AG04450 (cell line): Measurements from ENCODE around the gene POLE. TPM values are rescaled to one million over a fixed set of nuclear protein-coding genes. Genes with fewer than 3 reads are reported as not detected.

ENCODE experiments used
- CTCF ChIA-PET: fragments of 300-600, 350-600 bp; formaldehyde crosslinking; extraction: SDS; loops from one replicate; lab custom pipeline; 2022; ENCODE audit warnings: antibody characterized with exemption, inconsistent platforms; lab: Charles Lee
- POLR2A ChIA-PET: fragments of 350-600 bp; formaldehyde crosslinking; extraction: SDS; loops from one replicate; lab custom pipeline; 2021; ENCODE audit warnings: antibody characterized with exemption, inconsistent platforms; lab: Yijun Ruan, JAX
- DNase-seq: peaks from one replicate; pipeline ENCODE4 v3.0.0-alpha.2; 2011; ENCODE audit warnings: low read depth, low spot score
- H3K27ac ChIP-seq: one replicate; pipeline ENCODE4 v1.5.1; 2012; ENCODE audit warnings: low read depth, low read length, control low read depth
- H3K27me3 ChIP-seq: one replicate; pipeline ENCODE4 v1.6.0; 2012; ENCODE audit warnings: low read length; ENCODE audit not compliant: control insufficient read depth, insufficient read depth
- H3K4me3 ChIP-seq: 2 replicates; pipeline ENCODE4 v1.5.1; 2011; ENCODE audit warnings: mild to moderate bottlenecking, low read depth, low read length, control low read depth
- H3K9me3 ChIP-seq: 2 replicates; pipeline ENCODE4 v1.5.1; 2012; ENCODE audit warnings: low read length; ENCODE audit not compliant: control insufficient read depth, insufficient read depth
- CTCF ChIP-seq: IDR thresholded peaks from 2 replicates; pipeline ENCODE4 v1.5.1; 2011; ENCODE audit warnings: low read depth, low read length, control low read depth, inconsistent platforms
- polyA plus RNA-seq: library from polyadenylated mRNA; depleted of rRNA; stranded (reverse); fragments of >200 nt; gene quantifications from 2 replicates; pipeline ENCODE4 v1.2.3, GENCODE V29; 2011

The POLE gene
- polyA plus RNA-seq, 1 experiment: 4.1 TPM

GRCh38 chr12:132707241-132707640, 20.1 kb upstream of the POLE start:
- DNase-seq: no peak
- ChIA-PET CTCF (no interaction called here), POLR2A (no interaction called here)
- no peak overlapping the region for H3K4me3 ChIP-seq
- no peak for TF ChIP-seq CTCF
- H3K27me3 ChIP-seq: no peaks in the 10 kb centered on the region
- no peaks in the 10 kb centered on the region; the same call in 1 of the 2 replicates for H3K9me3 ChIP-seq
- H3K27ac ChIP-seq: no peak overlapping the region

- no peak for DNase-seq
- TF ChIP-seq CTCF: no peak
- Histone ChIP-seq H3K9me3 (no peaks in the 10 kb centered on the region; the same call in 1 of the 2 replicates), H3K27ac (no peak overlapping the region), H3K4me3 (no peak overlapping the region), H3K27me3 (no peaks in the 10 kb centered on the region)
- ChIA-PET CTCF (no interaction called here), POLR2A (no interaction called here)
These were observed 16.5 kb upstream of the POLE start for GRCh38 chr12:132703641-132704040.

GRCh38 chr12:132702640-132703039, 15.5 kb upstream of the POLE start:
- no peak for DNase-seq
- no peaks in the 10 kb centered on the region for H3K27me3 ChIP-seq
- ChIA-PET POLR2A (no interaction called here), CTCF (no interaction called here)
- H3K27ac ChIP-seq: no peak overlapping the region
- no peaks in the 10 kb centered on the region; the same call in 1 of the 2 replicates for H3K9me3 ChIP-seq
- no peak for TF ChIP-seq CTCF
- no peak overlapping the region for H3K4me3 ChIP-seq

- no peak for DNase-seq
- TF ChIP-seq CTCF: no peak
- Histone ChIP-seq H3K9me3 (no peaks in the 10 kb centered on the region; the same call in 1 of the 2 replicates), H3K4me3 (no peak overlapping the region), H3K27ac (no peak overlapping the region), H3K27me3 (no peaks in the 10 kb centered on the region)
- ChIA-PET POLR2A (no interaction called here), CTCF (interaction anchor here (0.7 kb wide), 1 partner anchor 79 kb away, joined by 4 read pairs; no protein-coding TSS in a partner anchor)
These were observed 13.2 kb upstream of the POLE start for GRCh38 chr12:132700212-132700822.

GRCh38 chr12:132698341-132698740, 11.2 kb upstream of the POLE start:
- H3K9me3 ChIP-seq: no peaks in the 10 kb centered on the region; the same call in 1 of the 2 replicates
- DNase-seq: no peak
- POLR2A ChIA-PET: no interaction called here
- no peak overlapping the region for H3K4me3 ChIP-seq
- CTCF ChIA-PET: no interaction called here
- no peak overlapping the region for H3K27ac ChIP-seq
- no peak for TF ChIP-seq CTCF
- H3K27me3 ChIP-seq: no peaks in the 10 kb centered on the region
